Fibroblast of lung (primary cell): ENCODE data around the gene PRR5L.

Experiments
- EZH2 ChIP-seq: IDR thresholded peaks from 2 replicates; pipeline ENCODE4 v1.5.1; 2012; ENCODE audit warnings: low read length, control low read depth, mild to moderate bottlenecking; ENCODE audit errors: missing control alignments
- TF ChIP-seq, protein P1 (sequence below), 2 donors: IDR thresholded peaks in 1 of 2; conservative IDR thresholded peaks in 1 of 2; 1 replicate in 1 of 2; 2 replicates in 1 of 2; pipeline ENCODE4 v1.5.1; 2011 to 2012; ENCODE audit warnings: low read length in 2 of 2, control low read depth in 1 of 2, inconsistent platforms in 1 of 2, low read depth in 1 of 2, mild to moderate bottlenecking in 1 of 2

DNA sequence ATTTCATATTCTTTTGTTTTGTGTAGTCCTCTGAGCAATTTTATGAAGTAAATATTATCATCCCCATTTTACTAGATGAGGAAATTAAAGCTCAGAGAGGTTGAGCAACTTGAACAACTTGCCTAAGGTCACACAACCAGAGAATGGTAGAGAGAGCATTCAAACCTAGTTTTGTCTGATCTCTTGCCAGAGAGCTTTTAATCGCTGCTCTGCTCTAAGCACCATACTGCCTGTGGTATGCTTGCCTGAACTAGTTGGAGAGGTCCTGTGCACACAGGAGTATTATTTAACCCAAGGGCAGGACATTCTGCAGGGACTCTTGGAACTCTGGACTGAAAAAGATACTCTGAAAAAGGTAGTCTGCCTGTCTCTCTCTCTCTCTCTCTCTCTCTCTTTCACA is 175.5 kb downstream of the PRR5L start:
- TF ChIP-seq, protein P1, sequence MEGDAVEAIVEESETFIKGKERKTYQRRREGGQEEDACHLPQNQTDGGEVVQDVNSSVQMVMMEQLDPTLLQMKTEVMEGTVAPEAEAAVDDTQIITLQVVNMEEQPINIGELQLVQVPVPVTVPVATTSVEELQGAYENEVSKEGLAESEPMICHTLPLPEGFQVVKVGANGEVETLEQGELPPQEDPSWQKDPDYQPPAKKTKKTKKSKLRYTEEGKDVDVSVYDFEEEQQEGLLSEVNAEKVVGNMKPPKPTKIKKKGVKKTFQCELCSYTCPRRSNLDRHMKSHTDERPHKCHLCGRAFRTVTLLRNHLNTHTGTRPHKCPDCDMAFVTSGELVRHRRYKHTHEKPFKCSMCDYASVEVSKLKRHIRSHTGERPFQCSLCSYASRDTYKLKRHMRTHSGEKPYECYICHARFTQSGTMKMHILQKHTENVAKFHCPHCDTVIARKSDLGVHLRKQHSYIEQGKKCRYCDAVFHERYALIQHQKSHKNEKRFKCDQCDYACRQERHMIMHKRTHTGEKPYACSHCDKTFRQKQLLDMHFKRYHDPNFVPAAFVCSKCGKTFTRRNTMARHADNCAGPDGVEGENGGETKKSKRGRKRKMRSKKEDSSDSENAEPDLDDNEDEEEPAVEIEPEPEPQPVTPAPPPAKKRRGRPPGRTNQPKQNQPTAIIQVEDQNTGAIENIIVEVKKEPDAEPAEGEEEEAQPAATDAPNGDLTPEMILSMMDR (conservative IDR thresholded peaks at IDR 0.05 in 1 of 2, IDR thresholded peaks at IDR 0.05 in 1 of 2; ENCODE audit: low read depth in 1 of 2, low read length in 2 of 2), result no peak
- TF ChIP-seq EZH2, result no peak
